Caco-2 (cell line): ENCODE measurements around the gene HOXC13. TPM values are rescaled to one million over a fixed set of nuclear protein-coding genes. Genes with fewer than 3 reads are reported as not detected.

ENCODE experiments used
- BruUV-seq: library from RNA; stranded (reverse); fragments of 400-500 nt; replicated peaks from 2 replicates; lab custom pipeline; 2021; lab: Mats Ljungman, UMichigan
- CTCF ChIA-PET: fragments of 300-600 bp; sonication (Branson Sonifier 250); formaldehyde crosslinking; loops from one replicate; lab custom pipeline; 2022; ENCODE audit warnings: antibody characterized with exemption; lab: Charles Lee
- POLR2A ChIA-PET: fragments of 300-600 bp; sonication (Branson Sonifier 250); formaldehyde crosslinking; loops from one replicate; lab custom pipeline; 2022; ENCODE audit warnings: antibody characterized with exemption; lab: Charles Lee
- DNase-seq, 2 experiments: peaks; one replicate each; pipeline versions ENCODE4 v3.0.0 to v3.0.0-alpha.2; 2020 to 2022
- H3K27me3 ChIP-seq: replicated peaks from 2 replicates; pipeline ENCODE4 v1.6.0; 2011; ENCODE audit warnings: low read length; ENCODE audit not compliant: control insufficient read depth, insufficient read depth
- H3K36me3 ChIP-seq: 2 replicates; pipeline ENCODE4 v1.5.1; 2011; ENCODE audit warnings: low read length; ENCODE audit not compliant: control insufficient read depth, insufficient read depth
- H3K4me1 ChIP-seq: fragments of 250-450 bp; sonication (Bioruptor Pico); 2 replicates; pipeline ENCODE4 v1.5.1; 2020; ENCODE audit warnings: mild to moderate bottlenecking
- H3K4me3 ChIP-seq: 2 replicates; pipeline ENCODE4 v1.5.1; 2011; ENCODE audit warnings: low read depth, mild to moderate bottlenecking, control low read depth, low read length
- H3K9me3 ChIP-seq: fragments of 250-450 bp; sonication (Bioruptor Pico); 2 replicates; pipeline ENCODE4 v1.5.1; 2020; ENCODE audit warnings: mild to moderate bottlenecking, moderate library complexity
- H3K27ac Mint-ChIP-seq: one replicate; pipeline ENCODE4 v1.8.0; 2022; ENCODE audit warnings: mixed read lengths; ENCODE audit not compliant: unreplicated experiment
- H3K27me3 Mint-ChIP-seq: one replicate; pipeline ENCODE4 v1.8.0; 2022; ENCODE audit warnings: mixed read lengths; ENCODE audit not compliant: insufficient read depth, unreplicated experiment
- H3K36me3 Mint-ChIP-seq: one replicate; pipeline ENCODE4 v1.8.0; 2022; ENCODE audit warnings: mild to moderate bottlenecking, mixed read lengths; ENCODE audit not compliant: insufficient read depth, unreplicated experiment
- H3K4me1 Mint-ChIP-seq: one replicate; pipeline ENCODE4 v1.8.0; 2022; ENCODE audit warnings: low read depth, mixed read lengths; ENCODE audit not compliant: unreplicated experiment
- H3K4me3 Mint-ChIP-seq: one replicate; pipeline ENCODE4 v1.8.0; 2022; ENCODE audit warnings: mild to moderate bottlenecking, moderate library complexity, mixed read lengths; ENCODE audit not compliant: unreplicated experiment
- H3K9me3 Mint-ChIP-seq: one replicate; pipeline ENCODE4 v1.8.0; 2022; ENCODE audit warnings: mixed read lengths; ENCODE audit not compliant: unreplicated experiment
- intact Hi-C: fragments of 100-400 bp; cut with micrococcal nuclease; formaldehyde crosslinking; loops from one replicate; pipeline ENCODE4 v1.10.0; 2022; ENCODE audit not compliant: unreplicated experiment
- total RNA-seq: library from RNA; stranded (reverse); gene quantifications from 2 replicates; pipeline ENCODE4 v1.2.3, GENCODE V29; 2022
- TF ChIP-seq, protein P1 (sequence below), 2 experiments: fragments of 200-600 bp in 1 of 2; IDR thresholded peaks; 1 replicate in 1 of 2; 2 replicates in 1 of 2; pipeline versions ENCODE4 v1.5.1 to v1.8.0; 2011 to 2022; ENCODE audit warnings: antibody characterized with exemption in 1 of 2, control low read depth in 1 of 2, inconsistent platforms in 1 of 2, low read depth in 1 of 2, low read length in 1 of 2, mild to moderate bottlenecking in 1 of 2, moderate library complexity in 1 of 2; ENCODE audit not compliant: insufficient read depth in 1 of 2, severe bottlenecking in 1 of 2, unreplicated experiment in 1 of 2

The HOXC13 gene
- total RNA-seq, 1 experiment from 2014 or later = 6.4 TPM

DNA sequence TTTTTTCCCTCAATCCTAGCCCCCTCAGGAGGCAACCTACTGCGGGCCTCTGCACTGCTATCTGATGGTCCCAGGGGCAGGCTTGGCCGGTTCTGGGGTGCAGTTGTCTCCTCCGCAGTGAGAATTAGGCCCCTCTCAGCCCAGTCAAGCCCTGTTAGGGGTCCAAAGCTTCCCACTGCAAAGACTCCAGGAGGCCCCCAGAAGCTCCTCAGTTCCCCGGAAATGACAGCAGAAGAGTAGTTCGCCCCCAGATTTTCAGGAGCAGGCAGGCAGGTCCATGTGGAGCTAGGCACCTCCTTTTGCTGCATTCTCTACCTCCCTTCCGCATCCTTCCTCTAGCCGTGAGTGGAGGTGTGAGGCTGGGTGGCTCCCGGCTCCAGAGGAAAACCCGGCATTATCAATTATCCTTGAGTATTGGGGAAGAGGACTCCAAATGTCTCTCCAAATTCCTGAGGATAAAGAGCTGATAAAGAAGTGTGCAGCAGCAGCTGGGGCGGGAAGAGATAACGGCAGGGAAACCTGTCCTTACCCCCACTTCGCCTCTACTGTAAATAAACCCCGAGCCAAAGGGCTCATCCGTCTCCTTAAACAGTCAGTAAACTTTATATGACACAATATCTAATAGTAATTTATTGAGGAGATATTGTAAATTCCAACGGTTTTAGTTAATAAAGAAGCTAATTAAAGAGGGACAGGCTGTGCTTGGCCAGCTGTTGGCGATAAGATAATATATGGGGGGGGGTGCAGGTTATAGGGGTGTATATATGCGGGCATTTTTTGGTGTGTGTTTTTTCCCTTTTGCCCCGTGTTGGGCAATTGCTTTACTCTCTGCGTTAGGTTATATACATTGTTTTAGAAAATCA lies 15.4 kb downstream of the HOXC13 start:
- Histone ChIP-seq H3K36me3 (no peaks in the 10 kb centered on the region), H3K4me1 (peaks cover 31% of the 10 kb centered on the region), H3K9me3 (no peaks in the 10 kb centered on the region), H3K4me3 (peak overlapping the region; percentile 94), H3K27me3 (no peaks in the 10 kb centered on the region)
- Mint-ChIP-seq H3K27me3 (no peaks in the 10 kb centered on the region), H3K27ac (peak overlapping the region; percentile 76), H3K4me3 (peak overlapping the region; percentile 71), H3K4me1 (peaks cover 17% of the 10 kb centered on the region), H3K36me3 (peaks cover 9% of the 10 kb centered on the region), H3K9me3 (no peaks in the 10 kb centered on the region)
- ChIA-PET CTCF (interaction anchor here (0.8 to 2.3 kb wide), 3 partner anchors 15 to 123 kb away, joined by 3 to 18 read pairs (median 5); partner anchors contain the start of gene HOXC13), POLR2A (interaction anchor here (1.0 to 2.3 kb wide), 3 partner anchors 14 to 25 kb away, joined by 3 to 10 read pairs (median 5); no protein-coding TSS in a partner anchor)
- no peak for DNase-seq
- intact Hi-C loops = loop anchor here (1.0 to 5.0 kb wide), 3 partner anchors 16 to 147 kb away; partner anchors contain the start of gene HOXC13
- TF ChIP-seq, protein P1, sequence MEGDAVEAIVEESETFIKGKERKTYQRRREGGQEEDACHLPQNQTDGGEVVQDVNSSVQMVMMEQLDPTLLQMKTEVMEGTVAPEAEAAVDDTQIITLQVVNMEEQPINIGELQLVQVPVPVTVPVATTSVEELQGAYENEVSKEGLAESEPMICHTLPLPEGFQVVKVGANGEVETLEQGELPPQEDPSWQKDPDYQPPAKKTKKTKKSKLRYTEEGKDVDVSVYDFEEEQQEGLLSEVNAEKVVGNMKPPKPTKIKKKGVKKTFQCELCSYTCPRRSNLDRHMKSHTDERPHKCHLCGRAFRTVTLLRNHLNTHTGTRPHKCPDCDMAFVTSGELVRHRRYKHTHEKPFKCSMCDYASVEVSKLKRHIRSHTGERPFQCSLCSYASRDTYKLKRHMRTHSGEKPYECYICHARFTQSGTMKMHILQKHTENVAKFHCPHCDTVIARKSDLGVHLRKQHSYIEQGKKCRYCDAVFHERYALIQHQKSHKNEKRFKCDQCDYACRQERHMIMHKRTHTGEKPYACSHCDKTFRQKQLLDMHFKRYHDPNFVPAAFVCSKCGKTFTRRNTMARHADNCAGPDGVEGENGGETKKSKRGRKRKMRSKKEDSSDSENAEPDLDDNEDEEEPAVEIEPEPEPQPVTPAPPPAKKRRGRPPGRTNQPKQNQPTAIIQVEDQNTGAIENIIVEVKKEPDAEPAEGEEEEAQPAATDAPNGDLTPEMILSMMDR (IDR thresholded peaks at IDR 0.05; ENCODE audit: insufficient read depth in 1 of 2, low read depth in 1 of 2, low read length in 1 of 2, severe bottlenecking in 1 of 2, unreplicated experiment in 1 of 2) = no peak
- BruUV-seq = no TSS peak

DNA sequence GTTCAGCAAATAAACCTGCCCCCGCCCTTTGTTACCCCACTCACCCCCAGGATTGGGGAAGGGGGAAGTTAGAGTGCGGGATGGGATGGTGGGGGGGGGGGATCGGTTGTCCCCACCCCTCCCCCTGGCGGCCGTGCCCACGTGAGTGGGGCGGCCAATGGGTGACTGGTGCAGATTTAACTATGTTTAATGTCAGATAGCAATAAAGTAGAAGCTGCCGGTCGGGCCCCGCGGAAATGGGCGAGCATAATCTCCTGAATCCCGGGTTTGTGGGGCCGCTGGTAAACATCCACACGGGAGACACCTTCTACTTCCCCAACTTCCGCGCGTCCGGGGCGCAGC lies 16.0 kb downstream of the HOXC13 start, which contains the start of gene HOXC12:
TSS of gene HOXC12 (plus strand) at position 210 of the 342 bp plus-strand sequence. CDS start at position 237, 27 bp downstream.
- H3K27me3 ChIP-seq = no peaks in the 10 kb centered on the region
- Mint-ChIP-seq H3K9me3 (no peaks in the 10 kb centered on the region), H3K36me3 (peaks cover 9% of the 10 kb centered on the region), H3K4me3 (peak within 1 kb of the TSS; percentile 71), H3K27me3 (no peaks in the 10 kb centered on the region), H3K27ac (peak within 1 kb of the TSS; percentile 76), H3K4me1 (peaks cover 14% of the 10 kb centered on the region)
- no TSS peak for BruUV-seq
- ChIA-PET POLR2A (interaction anchor here (0.6 to 2.3 kb wide), 4 partner anchors 14 to 24 kb away, joined by 3 to 10 read pairs (median 4); no protein-coding TSS in a partner anchor), CTCF (interaction anchor here (0.6 to 1.2 kb wide), 4 partner anchors 16 to 1009 kb away, joined by 3 to 16 read pairs (median 5); partner anchors contain the start of gene HOXC13)
- peak; percentile 63 to 73 for DNase-seq
- H3K4me3 ChIP-seq = peak within 1 kb of the TSS; percentile 94
- intact Hi-C loops = loop anchor here (1.0 to 5.0 kb wide), 3 partner anchors 16 to 147 kb away; partner anchors contain the start of gene HOXC13
- no peaks in the 10 kb centered on the region for H3K36me3 ChIP-seq
- peaks cover 31% of the 10 kb centered on the region for H3K4me1 ChIP-seq
- no peaks in the 10 kb centered on the region for H3K9me3 ChIP-seq
- TF ChIP-seq, protein P1 (IDR thresholded peaks at IDR 0.05; ENCODE audit: insufficient read depth in 1 of 2, low read depth in 1 of 2, low read length in 1 of 2, severe bottlenecking in 1 of 2, unreplicated experiment in 1 of 2) = no peak
